Measurements from ENCODE around the gene ESRP2.

Gene ESRP2

DNA sequence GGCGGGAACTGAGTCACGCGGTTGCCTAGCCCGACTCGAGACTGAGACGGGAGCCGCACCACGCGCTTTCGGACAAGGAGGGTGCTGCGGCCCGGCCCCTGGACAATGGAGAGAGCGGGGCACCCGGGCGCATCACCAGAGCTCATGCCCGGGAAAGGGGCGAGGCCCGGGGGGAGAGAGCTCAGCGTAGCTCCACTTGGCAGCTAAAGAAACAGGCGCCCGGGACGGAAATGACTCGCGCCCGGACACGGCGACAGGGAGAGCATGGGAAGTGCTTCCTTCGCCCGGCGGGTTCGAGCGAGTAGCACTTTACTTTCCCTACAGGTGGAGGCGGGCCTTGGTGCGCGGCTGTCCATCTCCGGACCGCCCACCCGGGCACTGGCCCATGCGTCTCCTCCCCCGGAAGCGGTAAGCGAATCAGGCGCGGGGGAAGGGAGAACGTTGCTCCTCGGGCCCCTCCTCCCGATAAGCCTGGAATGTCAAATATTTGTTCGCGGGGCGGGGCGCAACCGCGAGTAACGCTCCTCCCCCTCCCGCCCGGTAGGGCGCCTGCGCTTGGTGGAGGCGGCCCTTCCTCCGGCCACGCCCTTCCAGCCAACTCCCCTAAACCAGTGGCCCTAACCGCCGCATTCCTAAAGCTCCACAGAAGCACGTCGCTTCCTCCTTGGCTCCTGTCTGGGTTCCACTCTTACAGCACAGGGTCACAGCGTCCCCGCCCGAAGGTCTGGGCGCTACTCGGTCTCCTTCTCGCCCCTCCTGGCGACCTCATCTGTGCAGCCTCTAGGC, 1.5 kb upstream of the ESRP2 start:
- DNase-seq (ENCODE audit: low read depth in 2 of 2): peak; percentile 83 to 87

DNA sequence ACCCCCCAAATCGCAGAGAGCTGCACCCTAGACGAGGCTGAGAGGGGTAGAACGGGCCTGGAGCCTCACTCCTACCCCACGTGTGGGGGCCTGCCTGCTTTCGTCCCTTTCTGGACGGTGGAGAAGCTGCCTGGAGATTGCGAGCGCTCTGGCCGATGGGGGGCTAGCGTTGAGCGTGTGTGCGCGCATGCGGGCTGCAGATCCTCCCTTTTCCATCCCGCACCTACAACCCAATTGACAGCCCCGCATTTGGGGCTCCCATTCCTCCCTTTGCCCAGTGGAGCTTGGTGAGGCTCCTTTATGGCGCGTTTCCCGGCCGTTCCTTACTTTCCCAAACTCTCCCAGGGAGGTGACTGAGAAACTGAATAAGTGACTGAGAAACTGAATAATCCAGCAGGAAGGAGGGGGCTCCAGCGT, 907 bp upstream of the ESRP2 start:
- DNase-seq (ENCODE audit: low read depth in 2 of 2): no peak

DNA sequence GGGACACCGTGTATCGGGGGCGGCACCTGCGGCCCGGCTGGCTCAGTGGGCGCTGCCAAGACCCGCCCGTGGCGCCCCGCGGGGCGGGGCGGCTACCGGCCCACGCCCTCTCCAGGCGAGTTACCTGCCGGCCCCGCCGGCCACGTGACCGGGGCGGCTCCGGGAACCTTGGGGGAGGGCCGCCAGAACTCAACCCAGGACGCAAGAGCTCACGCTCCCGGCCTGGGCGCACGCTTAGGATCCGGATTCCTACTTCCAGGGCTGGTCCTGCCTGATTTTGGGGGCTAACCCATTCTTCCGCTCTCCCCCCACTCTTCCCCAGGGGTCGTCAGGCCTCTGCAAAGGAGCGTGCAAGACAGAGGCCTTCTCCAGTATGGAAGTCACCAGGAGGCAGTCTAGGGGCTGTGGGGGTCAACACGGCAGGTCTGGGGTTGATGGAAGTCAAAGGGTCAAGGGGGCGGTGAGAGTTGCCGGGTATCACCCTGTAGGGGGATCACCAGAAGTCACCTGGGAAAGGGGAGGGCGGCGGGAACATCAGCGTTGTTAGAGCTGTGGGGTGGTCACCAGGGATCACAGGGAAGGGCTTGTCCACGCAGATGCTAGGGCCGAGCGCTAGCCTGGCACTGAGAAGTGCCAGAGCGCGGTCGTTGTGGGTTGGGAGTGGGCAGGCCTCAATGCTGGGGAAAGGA, 354 bp upstream of the ESRP2 start:
- DNase-seq (ENCODE audit: low read depth in 2 of 2): peak in 1 of 2 donors; percentile 30

DNA sequence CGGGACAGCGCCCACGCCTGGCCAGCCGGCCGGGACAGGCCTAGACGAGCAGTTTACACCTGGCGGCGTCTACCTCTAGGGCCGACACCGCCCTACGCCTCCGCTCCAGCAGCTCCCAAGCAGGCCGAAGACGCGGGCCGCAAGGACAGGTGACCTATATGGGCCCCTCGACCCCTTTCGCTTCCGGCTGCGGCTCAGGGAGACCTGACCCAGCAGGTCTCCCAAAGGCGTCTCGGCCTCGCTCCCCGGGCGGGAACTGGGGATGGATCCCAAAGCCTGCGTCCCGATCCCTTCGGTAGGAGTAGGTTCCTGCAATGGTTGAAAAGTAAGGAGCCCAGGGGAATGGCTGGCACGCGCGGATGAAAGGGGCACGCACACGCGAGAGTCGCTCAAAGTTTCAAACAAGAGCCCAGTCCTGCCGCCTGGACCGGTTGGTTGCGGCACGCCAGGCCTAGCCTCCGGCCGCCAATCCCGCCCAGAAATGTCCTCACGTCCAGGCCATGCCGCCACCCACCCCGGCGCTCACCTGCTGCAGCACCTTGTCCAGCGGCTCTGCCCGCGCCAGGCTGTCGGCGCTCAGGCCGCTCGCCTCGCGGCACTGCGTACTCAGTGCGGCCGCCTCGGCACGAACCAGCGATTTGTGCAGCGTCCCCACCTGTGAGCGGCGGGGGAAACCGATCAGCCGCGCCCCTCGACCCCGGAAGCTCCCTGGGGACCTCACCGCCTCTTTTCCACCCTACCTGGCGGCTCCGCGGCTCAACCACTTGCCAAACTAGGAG, 630 bp downstream of the ESRP2 start:
- DNase-seq (ENCODE audit: low read depth in 2 of 2): no peak

DNA sequence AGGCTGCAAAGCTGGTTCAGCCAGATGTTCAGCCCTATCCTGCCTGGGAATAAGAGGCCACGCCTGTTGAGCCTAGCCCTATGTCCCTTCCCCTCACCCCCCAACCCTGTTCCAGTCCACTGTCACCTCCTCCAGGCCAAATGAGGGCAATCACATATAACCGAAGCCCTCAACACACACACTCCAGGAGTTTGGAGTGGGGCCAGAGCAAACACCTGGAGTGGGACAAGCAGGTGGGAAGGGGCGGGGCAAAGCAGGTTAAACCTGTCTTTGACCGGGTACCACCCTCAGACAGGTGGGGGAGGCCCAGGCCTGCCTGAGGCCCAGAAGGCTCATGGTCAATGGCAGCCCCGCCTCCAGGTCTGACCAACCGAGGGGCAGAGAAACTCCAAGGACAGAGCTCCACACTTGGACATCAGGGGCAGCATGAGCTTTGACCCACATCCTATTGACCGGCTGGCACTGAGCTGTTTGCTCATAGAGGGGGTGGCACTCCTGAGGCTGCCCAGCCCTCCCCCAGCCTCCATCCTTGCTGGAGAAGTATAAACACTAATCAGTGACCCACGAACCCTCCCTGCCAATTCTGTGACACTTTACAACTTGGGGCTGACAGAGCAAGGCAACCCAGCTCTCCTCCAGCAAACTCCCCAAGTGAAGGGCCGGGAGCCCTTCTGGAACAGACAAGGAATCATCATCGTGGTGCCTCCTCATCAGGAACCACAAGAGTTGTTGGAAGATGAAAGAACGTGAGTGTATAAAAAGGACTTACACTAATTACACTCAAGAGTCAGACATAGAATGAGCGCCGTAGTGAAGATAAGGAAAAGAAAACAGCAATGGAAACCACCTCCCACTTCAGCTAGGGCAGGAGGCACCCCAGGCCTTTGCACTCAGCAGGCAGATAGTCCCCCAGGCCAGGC, 1.5 kb downstream of the ESRP2 start:
- DNase-seq (ENCODE audit: low read depth in 2 of 2): no peak

DNA sequence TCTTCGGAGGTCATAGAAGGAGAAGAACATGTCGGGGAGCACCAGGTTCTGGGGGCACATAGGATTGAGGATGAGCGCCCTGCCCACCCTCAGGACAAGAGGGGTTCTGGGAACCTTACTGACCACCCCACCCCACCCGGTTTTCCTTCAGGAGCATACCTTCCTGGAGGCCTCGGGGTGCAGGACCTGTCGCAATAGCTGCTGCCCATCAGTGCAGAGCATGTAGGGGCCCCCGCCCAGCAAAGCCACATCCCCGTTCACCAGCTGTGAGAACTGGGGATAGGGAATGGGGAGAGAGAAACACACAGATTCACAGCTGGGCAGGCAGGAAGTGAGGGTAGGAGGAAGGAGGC, 2.1 kb downstream of the ESRP2 start:
- DNase-seq (ENCODE audit: low read depth in 2 of 2): no peak

DNA sequence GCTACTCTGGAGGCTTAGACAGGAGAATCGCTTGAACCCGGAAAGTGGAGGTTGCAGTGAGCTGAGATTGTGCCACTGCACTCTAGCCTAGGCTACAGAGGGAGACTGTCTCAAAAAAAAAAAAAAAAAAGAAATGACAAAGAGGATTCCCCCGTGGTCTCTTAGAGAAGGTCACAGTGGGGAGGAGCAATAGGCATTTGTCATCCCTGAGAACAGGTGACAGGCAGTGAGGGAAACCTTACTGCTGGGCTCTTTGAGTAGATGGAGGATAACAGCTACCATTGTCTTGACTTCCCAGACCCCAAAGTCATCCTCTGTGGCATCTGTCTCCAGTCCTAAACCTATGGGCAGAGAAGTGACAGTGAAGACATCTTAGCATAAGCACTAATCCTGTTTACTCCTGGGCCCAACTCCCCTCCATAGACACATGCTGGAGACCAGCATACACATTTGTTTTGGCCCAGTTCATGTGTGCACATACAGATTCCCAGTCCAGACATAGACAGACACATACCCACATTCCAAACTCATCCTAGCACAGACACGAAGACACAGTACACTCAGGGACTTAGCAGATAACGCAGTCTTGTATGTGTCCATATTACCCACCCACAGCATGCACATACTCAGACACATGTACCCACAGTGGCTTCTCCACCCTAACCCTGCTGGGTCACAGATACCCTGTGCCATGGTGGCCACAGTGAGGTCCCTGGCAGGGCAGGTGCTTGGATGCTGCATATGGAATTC, 2.7 kb downstream of the ESRP2 start:
- DNase-seq (ENCODE audit: low read depth in 2 of 2): no peak

DNA sequence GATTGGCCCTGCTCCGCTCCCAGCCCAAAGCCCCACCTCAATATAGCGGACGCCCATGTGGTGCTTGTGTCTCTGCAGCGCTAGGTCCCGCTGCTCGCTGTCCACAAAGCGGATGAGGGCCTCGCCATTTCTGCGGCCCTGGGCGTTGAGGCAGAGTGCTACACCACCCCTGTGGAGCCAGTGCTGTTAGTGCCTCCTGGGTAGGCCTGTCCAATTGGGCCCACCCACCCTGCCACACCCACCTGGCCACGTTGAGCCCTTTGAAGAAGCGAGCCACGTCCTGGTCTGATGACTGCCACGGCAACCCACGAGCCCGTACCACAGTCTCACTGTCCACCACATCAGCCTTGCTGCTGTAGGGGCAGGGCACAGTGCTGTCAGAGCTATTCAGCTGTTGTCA, 3.6 kb downstream of the ESRP2 start:
- DNase-seq (ENCODE audit: low read depth in 2 of 2): no peak

DNA sequence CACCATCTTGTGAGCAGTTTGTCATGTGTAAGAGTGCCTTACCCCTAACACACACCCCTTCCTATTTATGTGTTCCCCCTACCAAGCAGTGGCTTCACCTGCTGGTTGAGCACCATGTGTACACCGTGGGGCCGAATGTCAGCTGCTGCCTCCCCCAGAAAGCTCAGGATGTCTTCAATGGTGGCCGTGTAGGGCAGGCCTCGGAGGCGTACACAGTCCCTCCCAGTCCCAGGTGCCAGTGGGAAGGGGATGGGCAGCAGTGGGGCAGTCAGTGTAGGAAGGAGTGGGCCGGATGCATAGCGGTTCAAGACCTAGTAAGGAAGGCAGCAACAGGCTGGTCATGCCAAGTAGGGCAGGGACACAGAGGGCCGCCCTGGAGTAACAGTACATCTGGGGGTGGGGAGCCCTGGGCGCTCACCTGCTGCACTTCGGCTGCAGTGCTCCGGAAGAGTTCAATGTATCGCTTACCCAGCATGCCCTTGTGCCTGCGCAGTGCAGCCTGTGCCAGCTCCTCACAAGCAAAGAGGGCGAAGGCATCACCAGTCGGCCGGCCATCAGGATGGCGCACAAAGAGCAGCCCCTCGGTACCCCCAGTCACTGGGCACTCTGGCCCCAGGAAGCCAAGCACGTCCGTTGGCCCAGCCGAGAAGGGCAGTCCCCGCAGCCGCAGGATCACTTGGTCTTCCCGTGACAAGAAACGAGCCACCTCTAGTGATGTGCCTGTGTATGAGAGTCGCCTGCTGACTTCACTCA, 4.4 kb downstream of the ESRP2 start:
- no peak for DNase-seq (ENCODE audit: low read depth in 2 of 2)

DNA sequence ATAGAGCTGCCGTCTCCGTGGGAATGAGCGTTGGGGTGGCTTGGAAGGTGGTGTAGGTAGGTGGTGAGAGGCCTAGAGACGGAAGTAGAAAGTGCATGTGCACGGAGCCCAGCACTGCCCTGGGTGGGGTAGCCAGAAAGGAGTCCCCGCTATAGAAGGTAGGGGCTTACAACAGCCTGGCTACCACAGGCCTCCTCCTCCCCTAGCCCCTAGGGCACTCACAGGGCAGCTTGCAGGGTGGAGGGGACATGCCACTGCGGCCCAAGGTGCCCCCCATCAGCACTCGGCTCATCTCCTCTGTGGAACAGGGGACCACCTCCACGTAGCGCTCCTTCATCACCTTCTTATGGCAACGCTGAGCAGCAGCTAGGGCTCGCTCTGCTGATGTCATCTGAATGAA, 5.0 kb downstream of the ESRP2 start:
- no peak for DNase-seq (ENCODE audit: low read depth in 2 of 2)

DNA sequence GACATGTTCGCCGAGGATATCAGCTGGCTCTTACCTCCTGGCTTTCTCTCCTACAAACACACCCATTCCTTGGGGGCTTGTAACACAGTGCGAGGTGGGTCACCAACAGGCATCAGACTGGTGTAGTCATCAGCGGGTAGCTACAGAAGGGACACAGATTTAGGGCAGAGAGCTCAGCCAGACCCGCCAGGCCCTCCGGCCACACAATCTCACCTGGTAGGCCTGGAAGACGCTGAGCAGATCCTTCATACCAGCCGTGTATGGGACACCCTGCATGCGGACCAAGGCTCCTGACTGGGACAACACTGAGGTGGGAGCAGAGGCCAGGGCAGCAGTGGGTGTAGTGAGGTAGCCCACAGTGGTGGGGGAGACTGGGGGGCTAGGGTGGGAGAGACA, 5.8 kb downstream of the ESRP2 start:
- no peak for DNase-seq (ENCODE audit: low read depth in 2 of 2)

DNA sequence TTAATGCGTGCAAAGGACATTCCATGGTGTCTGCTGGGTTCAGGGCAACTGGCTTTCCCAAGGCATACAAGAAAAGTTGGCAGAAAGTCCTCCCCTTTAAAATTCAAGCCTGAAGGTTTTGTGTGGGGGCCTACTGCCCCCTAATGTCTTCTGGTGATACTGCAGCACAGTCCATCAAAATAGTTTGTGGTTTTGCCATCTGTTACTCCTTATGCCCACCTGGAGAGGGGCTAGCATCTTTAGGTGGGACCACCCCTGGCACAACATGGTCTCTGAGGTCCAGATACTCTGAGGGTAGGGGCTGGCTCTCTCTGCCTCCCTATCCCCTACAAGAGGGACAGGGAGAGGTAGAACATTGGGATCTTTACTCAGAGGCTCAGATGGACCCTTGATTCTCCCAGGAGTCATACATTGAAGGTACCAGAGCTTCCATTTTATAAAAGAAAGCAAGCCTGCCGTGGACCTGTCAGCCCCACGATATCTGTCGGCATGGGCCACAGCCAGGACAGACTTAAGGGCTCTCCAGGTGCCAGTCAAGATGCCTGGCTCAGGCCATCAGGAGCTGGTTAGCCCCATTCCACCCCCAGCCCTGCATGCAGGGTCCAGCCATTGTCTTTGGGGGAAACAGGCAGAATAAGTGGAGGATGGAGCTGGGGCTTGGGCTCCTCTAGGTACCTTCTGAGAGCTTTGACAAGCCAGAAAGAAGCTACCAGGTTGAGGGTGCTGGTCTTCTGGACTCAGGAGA, 6.3 kb downstream of the ESRP2 start:
- no peak for DNase-seq (ENCODE audit: low read depth in 2 of 2)

DNA sequence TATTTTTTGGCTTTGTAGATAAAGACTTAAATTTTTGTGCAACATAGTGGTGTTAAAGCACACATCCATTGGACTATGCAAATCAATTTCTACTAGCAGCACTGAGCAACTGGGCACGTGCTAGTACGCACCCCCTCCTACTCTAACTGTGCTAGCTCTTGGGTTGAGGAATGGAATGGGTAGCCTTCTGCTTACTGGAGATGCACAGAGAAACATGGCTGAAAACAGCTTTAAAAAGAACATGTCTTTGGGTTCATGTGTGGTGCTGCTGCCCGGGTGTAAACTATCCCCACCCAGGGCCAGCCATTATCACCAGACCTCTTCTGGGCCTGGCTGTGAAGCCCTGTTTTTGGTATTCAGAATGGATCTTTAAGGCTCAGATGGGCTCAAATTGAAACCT, 7.3 kb downstream of the ESRP2 start:
- no peak for DNase-seq (ENCODE audit: low read depth in 2 of 2)

DNA sequence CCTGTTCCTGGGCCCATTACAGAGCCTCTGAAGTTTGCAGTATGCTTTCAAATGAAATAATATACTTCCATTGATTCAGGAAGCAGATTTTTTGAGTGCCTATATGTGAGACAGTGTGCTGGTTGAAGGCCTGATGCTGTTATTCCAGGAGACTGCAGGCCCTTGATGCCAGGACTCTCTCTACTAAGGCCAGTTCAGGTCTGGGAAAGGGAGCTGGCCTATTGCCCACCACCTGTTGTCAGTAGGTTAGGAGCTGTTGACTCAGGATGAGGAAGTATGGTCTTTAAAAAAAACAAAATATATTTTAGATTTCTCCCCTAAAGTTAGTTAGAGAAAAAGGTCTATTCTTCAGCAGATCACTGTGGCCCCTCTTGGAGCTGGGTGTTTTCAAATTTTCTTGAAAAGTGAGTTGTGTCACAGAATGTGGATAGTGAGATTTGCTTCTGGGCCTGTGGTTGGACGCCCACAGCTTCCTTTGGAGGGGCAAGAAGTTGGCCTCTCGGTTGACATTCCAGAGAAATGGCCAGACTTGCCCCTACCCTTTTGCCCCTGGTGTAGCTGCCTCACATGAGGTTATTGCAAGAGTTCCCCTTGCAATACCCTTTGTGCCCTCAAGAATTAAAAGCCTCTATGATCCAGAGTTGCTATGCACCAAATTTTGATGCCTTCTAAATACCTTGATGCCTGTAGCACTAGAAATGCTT, 7.9 kb downstream of the ESRP2 start:
- no peak for DNase-seq (ENCODE audit: low read depth in 2 of 2)

DNA sequence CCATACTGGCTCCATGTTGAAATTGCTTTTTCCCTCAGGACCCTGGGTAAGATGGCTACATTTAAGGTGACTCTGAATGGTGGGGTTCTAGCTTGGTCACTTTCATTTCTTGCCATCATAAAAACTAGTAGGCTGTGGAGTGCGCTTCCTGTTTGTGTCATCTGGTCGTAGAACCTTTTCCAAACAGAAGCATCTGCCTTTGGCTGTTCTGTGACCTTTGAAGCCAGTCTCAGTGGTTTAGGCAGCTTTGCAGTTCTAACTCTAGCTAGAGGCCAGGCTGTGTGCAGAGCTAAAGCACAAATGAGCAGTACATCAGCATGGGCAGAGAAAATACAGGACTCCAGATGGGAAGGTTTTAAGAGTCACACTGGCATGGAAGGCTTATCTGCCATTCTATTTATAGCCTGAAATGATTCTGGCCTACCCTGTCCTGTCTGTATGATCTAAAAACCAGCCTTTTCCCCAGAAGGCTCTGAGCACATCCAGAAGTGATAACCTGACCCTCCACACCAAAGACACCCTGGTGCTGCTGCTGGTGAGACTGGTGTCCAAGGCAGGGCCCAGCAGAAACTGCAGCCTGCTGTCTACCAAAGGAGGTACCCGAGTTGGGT, 8.6 kb downstream of the ESRP2 start:
- no peak for DNase-seq (ENCODE audit: low read depth in 2 of 2)

DNA sequence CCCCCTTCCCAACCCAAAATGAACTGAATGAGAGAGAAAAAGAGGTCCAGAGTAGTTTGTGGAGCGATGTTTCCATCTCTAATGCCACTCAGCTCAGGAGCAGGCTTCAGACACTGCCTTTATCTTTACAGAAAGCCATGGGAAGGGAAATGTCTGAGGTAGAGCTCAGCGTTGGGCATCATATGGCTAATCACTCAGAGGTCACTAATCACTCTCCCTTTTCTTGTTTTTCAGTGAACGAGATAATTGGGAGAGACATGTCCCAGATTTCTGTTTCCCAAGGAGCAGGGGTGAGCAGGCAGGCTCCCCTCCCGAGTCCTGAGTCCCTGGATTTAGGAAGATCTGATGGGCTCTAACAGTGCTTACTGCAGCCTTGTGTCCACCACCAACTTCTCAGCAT, 9.8 kb downstream of the ESRP2 start:
- DNase-seq (ENCODE audit: low read depth in 2 of 2): no peak

DNA sequence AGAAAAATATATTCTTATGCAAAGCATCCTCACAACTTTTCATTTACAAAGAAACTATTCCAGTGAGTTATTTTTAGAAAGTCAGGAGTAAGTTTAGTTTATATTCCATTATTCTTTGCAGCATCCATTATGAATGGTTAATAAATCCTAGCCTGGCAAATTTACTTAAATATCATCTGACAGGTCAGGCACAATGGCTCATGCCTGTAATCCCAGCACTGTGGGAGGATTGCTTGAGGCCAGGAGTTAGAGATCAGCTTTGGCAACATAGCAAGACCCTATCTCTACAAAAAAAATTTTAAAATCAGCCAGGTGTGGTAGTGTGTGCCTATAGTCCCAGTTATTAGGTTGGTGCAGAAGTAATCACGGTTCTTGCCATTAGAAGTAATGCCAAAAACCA, 12.9 kb downstream of the ESRP2 start:
- no peak for DNase-seq (ENCODE audit: low read depth in 2 of 2)

DNA sequence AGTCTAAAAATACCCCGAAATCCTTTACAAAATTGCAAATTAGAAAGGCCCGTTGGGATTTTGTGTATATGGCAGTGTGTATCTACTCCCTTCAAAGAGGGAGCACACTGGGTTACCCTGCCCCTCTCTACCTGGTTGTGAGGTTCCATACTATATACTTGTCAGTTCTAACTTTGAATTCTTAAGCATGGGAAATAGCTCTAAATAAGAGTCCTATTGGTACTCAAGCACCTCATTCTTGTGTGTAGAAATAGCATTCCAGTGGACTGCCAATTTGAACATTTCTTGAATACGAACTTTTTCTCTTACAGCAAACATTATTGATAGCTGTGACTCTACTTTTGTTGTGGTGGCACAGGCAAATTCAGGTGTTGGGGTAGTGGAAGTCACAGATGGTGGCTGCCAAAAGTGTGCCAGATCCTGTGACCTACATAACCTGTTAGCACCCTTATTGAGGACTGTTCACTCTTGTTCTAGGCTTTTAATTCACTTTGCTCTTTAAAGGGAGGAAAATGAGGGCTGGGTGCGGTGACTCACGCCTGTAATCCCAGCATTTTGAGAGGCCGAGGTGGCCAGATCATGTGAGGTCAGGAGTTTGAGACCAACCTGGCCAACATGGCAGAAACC, 16.1 kb downstream of the ESRP2 start:
- no peak for DNase-seq (ENCODE audit: low read depth in 2 of 2)

Measured in stimulated activated CD4-positive, alpha-beta T cell treated with anti-CD3 and anti-CD28 coated beads, Interleukin-15, amount 100 ng/mL, for 48 hours (primary cell).